ENCODE measurements around the gene DAP. TPM values are rescaled to one million over a fixed set of nuclear protein-coding genes. Genes with fewer than 3 reads are reported as not detected.

Gene DAP
- total RNA-seq, 1 experiment from 2014 or later = 47.7 TPM

- Mint-ChIP-seq H3K27me3 (ENCODE audit: low read depth) (no peaks in the 10 kb centered on the region), H3K4me1 (peaks cover 20% of the 10 kb centered on the region), H3K9me3 (peaks cover 5% of the 10 kb centered on the region), H3K4me3 (no peak overlapping the region), H3K36me3 (no peaks in the 10 kb centered on the region), H3K27ac (no peak overlapping the region)
- ATAC-seq (no peak), DNase-seq (ENCODE audit: low spot score) (no peak)
- CTCF ChIA-PET = interaction anchor here (0.8 kb wide), 1 partner anchor 33 kb away, joined by 3 read pairs; no protein-coding TSS in a partner anchor
- POLR2A ChIA-PET = no interaction called here
- no peak for TF ChIP-seq NR2C2 (CRISPR knock-in tag; IDR thresholded peaks at IDR 0.05)
- no peak for TF ChIP-seq HMGXB4 (CRISPR knock-in tag; IDR thresholded peaks at IDR 0.05)
- TF ChIP-seq CDX4 (CRISPR knock-in tag; IDR thresholded peaks at IDR 0.05; ENCODE audit: borderline replicate concordance) = no peak
- no peak for TF ChIP-seq USF2 (CRISPR knock-in tag; IDR thresholded peaks at IDR 0.05)
Measured at GRCh38 chr5:10660720-10661387, 100.2 kb downstream of the DAP start.

GRCh38 chr5:10660135-10660534, 100.9 kb downstream of the DAP start:
- peaks cover 5% of the 10 kb centered on the region for H3K9me3 Mint-ChIP-seq
- no peak overlapping the region for H3K27ac Mint-ChIP-seq
- H3K36me3 Mint-ChIP-seq = no peaks in the 10 kb centered on the region
- H3K4me3 Mint-ChIP-seq = no peak overlapping the region
- no peaks in the 10 kb centered on the region for H3K27me3 Mint-ChIP-seq (ENCODE audit: low read depth)
- ATAC-seq (no peak), DNase-seq (ENCODE audit: low spot score) (no peak)
- ChIA-PET POLR2A (no interaction called here), CTCF (interaction anchor here (0.8 kb wide), 1 partner anchor 32 kb away, joined by 3 read pairs; no protein-coding TSS in a partner anchor)
- TF ChIP-seq ARID4B (CRISPR knock-in tag; IDR thresholded peaks at IDR 0.05; ENCODE audit: borderline replicate concordance) = no peak
- TF ChIP-seq ZNF232 (CRISPR knock-in tag; IDR thresholded peaks at IDR 0.05) = no peak
- TF ChIP-seq PRDM15 (CRISPR knock-in tag; IDR thresholded peaks at IDR 0.05) = no peak
- no peak for TF ChIP-seq ZNF219 (CRISPR knock-in tag; IDR thresholded peaks at IDR 0.05; ENCODE audit: borderline replicate concordance)
- TF ChIP-seq ZNF138 (CRISPR knock-in tag; conservative IDR thresholded peaks at IDR 0.05) = no peak
- TF ChIP-seq FOXP4 (CRISPR knock-in tag; IDR thresholded peaks at IDR 0.05) = no peak
- TF ChIP-seq JUN (CRISPR knock-in tag; IDR thresholded peaks at IDR 0.05) = no peak
- TF ChIP-seq AFF4 (CRISPR knock-in tag; IDR thresholded peaks at IDR 0.05; ENCODE audit: borderline replicate concordance) = no peak
- H3K4me1 Mint-ChIP-seq = peaks cover 26% of the 10 kb centered on the region
